HG03460 (cell line): ENCODE data around the gene CDC42BPA.

Experiments
- ATAC-seq: cut with Tn5 transposase; IDR thresholded peaks from one replicate; pipeline ENCODE4 v1.9.1; 2021; ENCODE audit not compliant: unreplicated experiment

CDC42BPA gene

DNA sequence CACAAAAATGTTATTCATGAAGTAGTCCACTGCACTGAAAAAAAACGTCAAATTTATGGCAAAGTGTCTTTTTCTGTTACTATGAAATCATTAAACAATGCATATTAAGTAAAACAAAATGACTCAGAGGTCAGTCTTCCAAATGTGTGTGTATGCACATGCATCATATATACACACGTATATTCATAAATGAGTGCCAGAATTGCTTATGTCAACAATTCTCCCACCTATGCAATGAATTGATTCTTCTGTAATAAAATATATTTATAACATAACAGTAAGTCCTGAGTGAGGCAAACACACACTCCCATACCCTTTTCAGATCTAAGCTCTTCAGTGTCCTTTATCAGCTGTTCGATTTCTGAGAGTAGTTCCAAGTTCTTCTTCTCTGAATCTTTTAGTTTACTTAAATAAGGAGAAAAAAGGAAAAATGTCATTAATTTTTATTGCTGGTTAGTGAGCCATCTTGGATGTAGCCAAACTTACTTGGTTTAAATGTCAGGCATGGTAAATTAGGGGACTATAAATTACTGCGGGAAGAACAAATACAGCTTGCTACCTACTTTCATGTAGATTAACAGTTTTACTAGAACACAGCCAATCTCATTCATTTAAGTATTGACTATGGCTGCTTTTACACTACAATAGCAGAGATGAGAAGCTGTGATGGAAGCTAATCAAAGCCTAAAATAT, 246.3 kb downstream of the CDC42BPA start:
- no peak for ATAC-seq

DNA sequence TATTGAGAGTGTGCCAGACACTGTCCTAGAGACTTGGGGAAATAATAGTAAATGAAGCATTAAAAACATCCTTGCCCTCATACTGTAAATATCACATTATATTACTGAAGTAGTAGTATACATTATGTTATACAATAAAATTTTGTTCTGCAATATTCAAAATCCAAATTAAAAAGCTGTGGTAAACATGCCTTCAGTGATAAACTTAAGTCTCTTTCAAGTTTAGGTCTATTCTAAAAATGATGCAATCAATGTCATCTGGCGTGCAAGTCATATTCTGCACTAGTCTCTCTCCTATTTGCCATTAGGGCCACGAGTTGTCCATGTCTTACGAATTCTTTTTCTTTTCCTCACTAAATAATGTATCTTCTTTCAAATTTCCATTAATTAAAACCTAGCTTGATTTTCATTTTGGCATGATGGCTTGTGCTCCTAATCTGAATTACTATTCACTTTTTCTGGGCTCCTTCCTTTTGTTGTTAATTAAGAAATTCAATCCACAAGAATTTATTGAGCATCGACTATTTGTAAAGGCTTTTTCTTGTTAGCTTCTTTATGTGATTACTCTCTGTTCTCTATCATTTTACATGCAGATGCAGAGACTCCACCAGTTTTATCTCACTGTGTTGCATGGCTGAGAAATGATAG, 247.5 kb downstream of the CDC42BPA start:
- ATAC-seq: no peak

DNA sequence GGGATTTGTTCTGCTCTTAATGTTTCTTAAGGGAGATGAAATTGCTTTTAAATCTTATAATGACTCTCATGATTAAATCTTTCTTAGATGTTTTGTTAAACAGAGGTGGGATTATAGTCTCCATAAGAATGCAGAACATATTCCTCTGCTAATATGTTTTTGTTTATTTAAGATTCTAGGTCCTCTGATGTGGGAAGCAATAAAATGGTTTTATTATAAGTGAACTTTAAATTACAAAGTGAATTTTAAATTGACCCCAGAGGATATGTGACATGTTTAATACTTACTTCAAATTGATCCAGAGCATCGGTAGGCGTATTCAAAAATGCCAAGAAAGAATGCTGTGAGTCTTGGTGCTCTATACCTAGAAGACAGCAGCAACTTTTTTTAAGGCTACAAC, 248.8 kb downstream of the CDC42BPA start:
- ATAC-seq: no peak

DNA sequence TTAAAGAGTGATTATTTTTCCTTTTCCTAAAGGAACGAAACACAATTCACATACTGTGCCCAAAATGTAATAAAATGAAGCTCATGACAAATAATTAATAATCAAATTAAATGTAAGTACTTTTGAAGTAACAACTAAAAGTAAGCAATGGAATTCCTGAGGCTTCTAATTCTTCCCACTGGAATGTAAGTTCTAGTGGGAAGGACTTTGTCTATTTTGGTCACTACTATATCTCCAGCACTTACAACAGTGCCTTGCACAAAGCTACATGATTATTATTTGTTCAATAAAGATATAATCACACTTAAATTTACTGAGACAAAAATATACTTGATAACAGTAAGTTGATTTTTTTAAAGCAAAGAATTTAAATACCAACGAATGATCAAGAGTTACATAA, 249.4 kb downstream of the CDC42BPA start:
- ATAC-seq: no peak

DNA sequence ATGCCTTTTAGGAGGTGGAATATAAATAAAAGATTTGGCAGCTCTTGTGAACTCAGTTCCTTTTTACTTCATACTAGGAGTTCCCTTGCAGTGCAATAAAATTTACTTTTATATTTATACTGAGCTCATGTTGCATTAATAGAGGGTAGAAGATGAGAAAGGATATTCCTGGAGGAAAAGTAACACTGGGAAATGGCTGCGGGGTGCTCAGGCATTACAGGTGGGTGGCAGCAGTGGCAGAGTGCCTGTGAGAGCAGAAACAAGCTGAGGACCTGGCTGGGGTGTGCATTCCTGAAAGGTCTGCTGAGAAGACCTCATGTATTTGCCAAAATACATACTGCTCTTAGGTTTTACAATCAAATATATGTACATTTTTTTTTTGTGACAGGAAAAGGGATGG, 251.3 kb downstream of the CDC42BPA start:
- no peak for ATAC-seq

DNA sequence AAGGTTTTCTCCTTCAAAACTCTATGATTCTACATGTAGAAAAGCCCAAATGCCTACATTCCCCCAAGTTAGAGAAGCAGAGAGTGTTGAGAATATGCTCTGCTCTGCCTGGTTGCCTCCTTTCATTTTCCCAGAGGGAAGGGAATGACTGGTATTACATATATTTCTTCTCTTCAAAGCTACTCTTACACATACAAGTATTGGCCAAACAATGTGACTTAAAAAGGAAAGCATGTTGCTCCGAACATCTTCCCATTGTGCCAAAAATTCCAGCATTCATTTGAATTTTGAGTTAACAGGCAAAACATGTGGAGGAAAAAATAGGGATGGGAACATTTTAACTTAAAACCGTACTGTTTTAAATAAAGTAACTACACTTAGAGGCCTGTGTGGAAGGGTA, 253.0 kb downstream of the CDC42BPA start:
- ATAC-seq: no peak

DNA sequence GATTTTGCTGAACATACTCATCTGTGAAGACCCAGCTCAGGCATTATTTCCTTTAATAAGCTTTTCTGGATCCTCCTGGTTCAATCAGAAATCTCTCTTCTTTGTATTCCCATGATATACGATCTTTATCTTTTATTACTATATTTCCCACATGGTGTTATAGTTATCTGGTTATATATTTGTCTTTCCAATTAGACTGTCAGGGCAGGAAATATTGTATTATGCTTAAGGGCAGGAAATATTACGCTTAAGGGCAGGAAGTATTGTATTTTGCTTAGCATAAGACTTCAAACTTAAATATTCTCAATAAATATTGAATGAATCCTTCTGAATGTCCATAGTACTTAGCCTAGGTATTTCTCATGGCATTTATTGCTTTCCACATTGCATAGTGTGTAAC, 256.0 kb downstream of the CDC42BPA start:
- no peak for ATAC-seq

DNA sequence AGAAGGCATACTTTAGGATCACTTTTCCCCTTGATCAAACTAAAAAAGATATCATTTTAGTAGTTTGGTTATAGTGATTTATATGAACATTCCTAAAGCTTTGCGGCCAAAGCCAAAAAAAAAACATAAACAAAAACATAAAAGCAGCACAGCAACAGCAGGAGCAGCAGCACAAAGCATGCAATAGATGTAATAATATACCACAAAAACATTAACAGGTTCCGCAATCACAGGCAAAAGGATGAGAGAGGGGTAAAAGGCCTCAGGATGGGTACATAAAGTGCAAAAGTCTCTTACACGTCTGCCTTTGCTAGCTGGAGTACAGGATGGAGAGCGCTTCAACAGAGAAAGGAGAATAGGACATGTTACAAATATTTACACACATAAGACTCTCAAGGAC, 259.2 kb downstream of the CDC42BPA start:
- no peak for ATAC-seq

DNA sequence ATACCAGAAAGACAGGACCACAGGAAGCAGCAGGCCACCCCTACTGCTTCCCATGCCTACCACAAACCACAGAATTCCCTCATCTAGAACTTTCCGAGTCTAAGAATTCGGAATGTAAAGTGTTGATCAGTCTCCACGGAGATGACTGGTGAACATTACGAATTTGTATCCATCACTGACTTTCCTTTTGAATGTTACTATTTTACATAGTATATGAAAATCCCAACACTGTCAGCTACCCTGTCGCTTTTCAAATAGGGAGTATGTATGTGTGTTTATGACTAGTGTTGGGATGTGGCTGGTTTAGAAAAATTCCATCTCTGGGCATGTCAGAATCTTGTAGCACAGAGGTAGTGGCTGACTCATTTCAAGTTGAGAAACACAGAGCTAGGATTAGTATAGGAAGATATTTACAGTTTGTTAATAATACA, 260.0 kb downstream of the CDC42BPA start:
- ATAC-seq: no peak

DNA sequence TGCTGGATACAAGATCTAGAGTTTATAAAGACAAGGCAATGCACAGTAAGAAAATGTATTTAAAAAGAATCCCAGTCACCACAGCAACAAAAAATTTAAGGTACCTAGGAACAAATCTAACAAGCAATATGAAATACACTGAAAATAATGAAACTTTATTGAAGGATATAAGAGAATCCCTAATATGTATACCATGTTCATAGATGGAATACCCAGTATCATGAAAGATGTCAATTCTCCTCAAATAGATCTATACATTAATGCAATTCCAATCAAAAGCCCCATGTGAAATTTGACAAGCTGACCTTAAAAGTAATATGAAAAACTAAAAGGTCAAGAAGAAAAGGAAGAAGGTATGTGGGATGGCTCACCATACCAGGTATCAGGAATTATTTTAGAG, 269.0 kb downstream of the CDC42BPA start:
- no peak for ATAC-seq

DNA sequence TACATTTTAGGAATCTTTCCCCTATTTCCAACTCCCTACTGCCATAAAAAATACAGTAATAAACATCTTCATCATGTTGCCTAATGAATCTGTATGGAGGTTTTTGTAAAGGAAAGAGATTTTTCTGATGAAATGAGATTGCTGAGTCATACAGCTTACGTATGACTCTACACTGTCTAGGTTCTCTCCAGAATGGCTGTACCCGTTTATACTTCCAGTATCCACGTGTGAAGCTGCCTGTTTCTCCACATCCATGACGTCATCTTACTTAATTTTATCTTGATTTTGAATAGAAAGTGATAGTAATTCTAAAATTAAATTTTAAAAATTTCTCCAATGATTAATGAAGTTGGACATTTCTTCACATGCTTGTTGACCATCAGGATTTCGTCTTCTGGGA, 274.5 kb downstream of the CDC42BPA start:
- no peak for ATAC-seq

DNA sequence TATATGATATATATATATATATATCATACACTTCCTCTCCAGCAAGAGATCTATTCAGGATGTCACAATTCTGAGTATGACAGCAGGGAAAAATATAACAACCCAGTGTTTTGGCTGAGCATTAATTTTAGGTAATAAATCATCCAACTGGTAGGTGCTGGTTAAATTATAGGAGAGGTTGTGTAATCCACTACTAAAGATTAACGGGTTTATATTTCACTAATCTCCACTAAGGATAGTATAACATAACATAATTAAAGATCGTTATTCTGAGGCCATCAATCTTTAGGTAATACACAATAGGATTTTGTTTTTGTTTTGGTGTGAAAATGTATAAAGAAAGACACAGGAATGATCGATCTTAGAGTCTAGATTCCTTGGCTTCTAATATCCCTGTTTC, 276.0 kb downstream of the CDC42BPA start:
- ATAC-seq: no peak

DNA sequence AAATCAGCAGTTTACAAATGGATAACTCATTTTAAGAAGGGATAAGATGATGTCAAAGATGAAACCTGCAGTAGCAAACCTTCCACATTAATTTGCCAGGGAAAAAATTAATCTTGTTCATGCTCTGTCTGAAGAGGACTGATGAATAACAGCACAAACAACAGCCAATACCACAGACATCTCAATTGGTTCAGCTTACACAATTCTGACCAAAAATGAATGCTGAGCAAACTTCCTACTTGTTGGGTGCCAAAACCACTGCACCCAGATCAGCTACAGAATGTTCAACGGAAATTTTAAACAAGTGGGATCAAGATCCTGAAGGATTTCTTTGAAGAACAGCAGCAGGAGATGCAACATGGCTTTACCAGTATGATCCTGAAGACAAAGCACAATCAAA, 279.9 kb downstream of the CDC42BPA start:
- no peak for ATAC-seq

DNA sequence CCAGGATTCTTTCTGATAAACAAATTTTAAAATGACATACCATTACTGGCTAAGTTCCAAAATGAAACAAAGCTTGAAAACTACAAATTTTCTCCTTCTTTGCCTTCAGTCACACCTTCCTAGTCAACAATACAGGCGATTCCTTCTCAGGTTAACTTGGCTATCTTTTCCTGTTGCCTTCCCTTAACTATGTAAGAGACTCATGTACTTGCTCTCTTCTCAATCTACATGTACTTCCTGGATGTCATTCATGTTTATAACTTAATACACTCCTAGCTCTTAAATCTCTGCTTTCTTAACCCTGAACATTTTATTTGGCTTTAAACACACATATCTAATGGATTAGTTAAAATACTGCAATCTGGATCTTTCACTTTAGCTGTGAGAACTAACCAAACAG, 281.2 kb downstream of the CDC42BPA start:
- ATAC-seq: no peak

DNA sequence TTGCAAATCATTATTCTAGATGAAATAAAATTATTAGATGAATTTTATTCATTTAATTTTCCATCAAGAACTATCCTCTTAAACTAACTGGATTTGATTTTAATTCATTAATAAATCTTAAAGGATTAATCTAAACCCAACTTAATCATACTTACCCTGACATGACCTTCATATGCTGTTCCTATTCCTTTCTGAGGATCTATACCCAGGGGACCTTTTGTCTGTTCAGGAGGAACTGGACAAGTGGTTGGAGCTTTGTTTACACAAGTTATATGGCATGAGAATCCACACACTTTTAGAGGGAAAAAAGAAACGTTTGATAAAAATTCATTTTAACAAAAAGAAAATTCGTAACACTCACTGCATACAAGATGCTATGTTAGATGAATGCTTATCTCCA, 283.0 kb downstream of the CDC42BPA start:
- no peak for ATAC-seq

DNA sequence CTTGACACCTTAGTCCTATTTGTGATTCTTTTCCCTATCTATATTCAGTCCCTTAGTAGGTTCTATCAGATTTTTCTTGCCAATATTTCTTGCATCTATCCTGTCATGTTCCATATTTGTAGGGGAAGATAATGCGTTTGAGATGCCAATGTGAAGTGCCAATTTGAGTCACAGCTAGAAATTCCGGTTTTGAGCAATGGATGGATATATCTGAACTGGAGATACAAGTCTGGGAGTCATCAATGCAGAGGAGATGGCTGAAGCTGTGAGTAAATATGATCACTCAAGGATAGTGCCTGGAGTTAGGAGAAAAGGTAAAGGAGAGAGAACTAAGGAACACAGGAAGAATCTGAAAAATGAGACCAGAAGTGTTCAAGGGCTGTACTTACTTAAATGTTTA, 284.4 kb downstream of the CDC42BPA start:
- ATAC-seq: no peak

DNA sequence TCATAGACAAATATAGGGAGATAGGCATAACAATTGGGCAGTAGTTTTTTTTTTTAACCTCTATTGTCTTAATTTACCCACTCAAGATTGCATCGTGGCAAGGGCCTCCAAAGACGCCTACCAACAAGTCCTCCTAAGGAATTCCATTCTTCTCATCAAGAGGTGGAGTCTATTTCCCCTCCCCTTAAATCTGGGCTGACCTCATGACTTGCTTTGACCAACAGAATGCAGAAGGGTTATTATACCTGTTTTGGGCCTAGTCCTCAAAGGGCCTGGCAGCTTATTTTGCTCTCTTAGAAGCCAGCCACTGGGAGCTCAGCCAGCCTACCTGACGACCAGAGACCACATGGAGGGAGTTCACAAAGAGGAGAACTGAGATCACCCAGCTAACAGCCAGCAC, 285.9 kb downstream of the CDC42BPA start:
- ATAC-seq: no peak

DNA sequence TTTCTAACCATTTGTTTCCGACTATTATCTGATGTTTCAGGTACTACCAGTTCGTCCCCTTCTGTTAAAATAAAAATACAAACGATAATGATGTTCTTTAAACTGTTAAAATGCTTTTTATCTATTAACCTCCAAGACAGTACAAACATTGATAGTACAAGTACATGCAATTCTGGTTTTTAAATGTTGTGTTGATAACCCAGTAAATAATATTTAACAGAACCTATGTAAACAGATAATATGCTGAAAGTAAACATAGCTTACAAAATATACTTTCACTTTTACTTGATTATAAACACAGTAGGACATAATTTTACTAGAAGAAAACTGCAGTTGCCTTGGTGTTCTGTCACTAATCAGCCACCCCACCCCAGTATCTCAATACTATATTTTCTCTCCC, 301.3 kb downstream of the CDC42BPA start:
- ATAC-seq: no peak

DNA sequence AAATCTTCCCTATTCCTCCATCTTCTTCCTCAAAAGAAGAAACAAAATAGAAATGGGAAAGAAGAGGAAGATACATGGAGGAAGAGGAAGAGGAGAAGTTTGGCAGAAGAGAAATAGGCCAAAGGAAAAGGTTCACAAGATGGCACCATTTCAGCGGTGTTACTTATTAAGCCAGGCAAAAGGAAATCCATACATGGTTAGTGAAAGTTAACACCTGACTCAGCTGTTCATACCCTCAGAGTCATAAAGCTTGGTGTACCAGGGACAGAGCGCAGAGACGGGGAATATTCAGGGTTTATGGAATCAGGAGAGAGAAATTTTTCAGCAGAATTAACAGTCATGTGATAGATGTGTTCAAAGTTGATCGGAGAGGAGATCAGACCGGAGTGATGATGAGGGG, 307.6 kb downstream of the CDC42BPA start:
- no peak for ATAC-seq

DNA sequence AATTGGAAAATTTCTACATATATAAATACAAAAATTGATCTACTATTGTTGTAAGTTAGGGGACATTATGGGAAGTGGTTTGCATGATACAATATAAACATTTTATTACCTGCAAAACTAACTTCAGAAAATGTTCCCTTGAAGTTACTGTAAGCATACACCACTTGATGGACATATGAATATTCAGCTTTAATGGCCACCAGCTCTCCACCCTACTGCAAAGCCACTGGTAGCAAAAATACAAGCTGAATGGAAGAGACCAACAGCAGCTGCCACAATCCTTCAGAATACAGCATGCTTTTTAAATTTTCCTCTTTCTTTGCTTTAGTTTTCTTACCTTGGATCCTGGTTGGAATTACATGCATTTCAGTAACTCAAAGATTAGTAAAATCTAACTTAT, 308.4 kb downstream of the CDC42BPA start:
- ATAC-seq: no peak

DNA sequence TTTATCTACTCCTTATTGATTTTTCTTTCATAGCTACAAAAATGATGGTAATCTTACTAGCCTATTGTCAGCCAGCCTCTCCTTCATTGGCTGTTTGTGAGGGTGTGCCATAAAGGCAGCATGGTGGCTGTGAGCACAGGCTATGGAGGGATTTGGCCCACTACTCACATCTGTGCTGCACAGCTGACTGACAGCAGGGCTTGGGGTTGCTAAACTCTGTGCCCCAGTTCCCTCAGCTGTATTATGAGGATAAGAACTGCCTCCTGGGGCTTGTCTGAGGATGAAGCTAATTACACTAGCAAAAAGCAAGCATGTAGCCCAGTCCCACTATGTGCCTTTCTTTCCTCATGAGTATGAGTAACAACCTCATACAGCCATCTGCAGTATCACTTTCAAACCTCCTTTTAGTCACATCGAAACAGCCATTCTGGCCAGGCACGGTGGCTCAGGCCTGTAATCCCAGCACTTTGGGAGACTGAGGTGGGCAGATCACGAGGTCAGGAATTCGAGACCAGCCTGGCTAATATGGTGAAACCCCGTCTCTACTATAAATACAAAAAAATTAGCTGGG, 312.0 kb downstream of the CDC42BPA start:
- ATAC-seq: no peak

DNA sequence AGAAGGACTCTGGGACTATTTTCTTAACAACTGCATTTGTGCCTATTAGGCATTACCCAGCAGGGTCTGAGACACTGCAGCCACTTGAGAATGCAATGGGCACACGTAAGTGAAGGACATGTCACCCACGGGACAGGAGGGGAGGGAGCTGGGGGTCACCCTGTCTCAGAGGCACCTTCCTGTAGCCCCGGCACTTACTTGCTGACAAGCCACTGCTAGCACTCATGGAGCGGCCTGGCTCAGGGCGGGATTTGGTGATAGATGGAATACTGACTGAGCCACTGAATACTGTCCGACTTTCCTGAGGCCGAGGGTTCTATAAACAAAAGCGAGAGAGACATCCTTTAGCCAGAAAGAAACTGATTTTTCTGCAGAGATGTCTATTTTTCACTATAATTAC, 313.5 kb downstream of the CDC42BPA start:
- ATAC-seq: no peak

DNA sequence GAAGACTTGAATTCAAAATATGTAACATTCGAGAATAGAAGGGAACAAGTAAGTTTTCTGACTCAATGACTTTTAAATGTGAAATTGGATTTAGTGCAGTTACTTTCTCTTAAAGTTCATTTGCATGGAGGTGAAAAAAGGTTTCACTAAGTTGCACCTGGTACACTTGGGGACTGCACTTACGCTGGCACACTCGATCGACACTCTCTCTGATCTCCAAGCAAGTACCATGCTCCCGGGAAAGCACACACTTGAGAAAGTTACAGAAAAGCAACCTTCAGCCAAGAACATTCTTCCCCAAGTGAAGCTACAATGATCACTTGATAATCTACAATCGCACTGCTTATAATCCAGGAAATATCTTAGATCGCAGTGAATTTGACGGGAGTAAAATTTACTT, 315.1 kb downstream of the CDC42BPA start:
- ATAC-seq: no peak
